Measurements from ENCODE around the gene PLK4. TPM values are rescaled to one million over a fixed set of nuclear protein-coding genes. Genes with fewer than 3 reads are reported as not detected.
"Not testable (repeated sequence)": the region's sequence is repeated elsewhere in the genome, so short reads cannot be mapped to it uniquely, and the experiment has no call there.

Gene PLK4

DNA sequence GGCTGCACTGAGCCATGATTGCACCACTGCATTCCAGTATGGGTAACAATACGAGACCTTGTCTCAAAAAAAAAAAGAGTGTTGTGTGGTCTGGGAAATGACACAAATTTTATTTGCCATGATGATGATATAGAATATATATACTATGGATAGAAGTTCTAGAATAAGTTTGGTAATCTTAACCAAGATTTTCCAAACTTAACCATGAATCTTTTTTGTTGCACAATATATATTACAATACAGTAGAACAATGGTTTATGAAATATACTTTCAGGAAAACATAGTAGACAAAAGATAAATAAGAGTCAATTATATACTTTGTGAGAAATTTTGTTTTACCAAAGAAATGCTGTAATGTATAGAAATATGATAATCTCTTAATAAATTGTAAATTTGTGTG lies 49.5 kb downstream of the PLK4 start:
- H3K14ac ChIP-seq (ENCODE audit: low read length) = no peak overlapping the region
- no peaks in the 10 kb centered on the region for H3K4me1 ChIP-seq (ENCODE audit: control insufficient read depth in 2 of 2, insufficient read depth in 1 of 2, low read depth in 1 of 2, low read length in 2 of 2)
- no peak overlapping the region for H2AK5ac ChIP-seq (ENCODE audit: low read depth, low read length)
- H2AFZ ChIP-seq (ENCODE audit: low read length) = no peak overlapping the region
- no peak overlapping the region for H3K4me3 ChIP-seq (ENCODE audit: low read length in 2 of 2)
- no peak overlapping the region for H4K91ac ChIP-seq (ENCODE audit: low read depth, low read length, poor library complexity)
- H3K23ac ChIP-seq (ENCODE audit: low read depth, low read length, poor library complexity) = no peak overlapping the region
- no peak overlapping the region for H3K9ac ChIP-seq (ENCODE audit: low read depth, low read length, poor library complexity)
- no peaks in the 10 kb centered on the region for H3K27me3 ChIP-seq (ENCODE audit: control insufficient read depth in 3 of 3, insufficient read depth in 3 of 3, low read depth in 1 of 3, low read length in 3 of 3)
- peaks cover 2 to 37% of the 10 kb centered on the region in 2 donors for H3K36me3 ChIP-seq (replicated peaks in 1 of 2; ENCODE audit: control insufficient read depth in 2 of 2, insufficient read depth in 2 of 2, low read length in 2 of 2)
- H2BK120ac ChIP-seq (ENCODE audit: low read depth, low read length) = no peak overlapping the region
- H3K18ac ChIP-seq (ENCODE audit: low read length) = no peak overlapping the region
- H3K79me1 ChIP-seq (ENCODE audit: low read depth, low read length) = no peaks in the 10 kb centered on the region
- no peak overlapping the region for H4K8ac ChIP-seq (ENCODE audit: low read depth, low read length)
- DNase-seq (ENCODE audit: low spot score) = no peak
- H3K27ac ChIP-seq (replicated peaks; ENCODE audit: low read length) = no peak overlapping the region
- H2BK15ac ChIP-seq (ENCODE audit: low read length) = no peak overlapping the region
- no peak overlapping the region for H3K4me2 ChIP-seq (ENCODE audit: insufficient read depth, low read length, poor library complexity, severe bottlenecking)
- H3K9me3 ChIP-seq (replicated peaks in 1 of 2; ENCODE audit: control insufficient read depth in 2 of 2, insufficient read depth in 1 of 2, low read depth in 1 of 2, low read length in 2 of 2) = no peaks in the 10 kb centered on the region
- no peak overlapping the region for H3K4ac ChIP-seq (ENCODE audit: low read length)
- no peak overlapping the region for H2BK12ac ChIP-seq (ENCODE audit: low read length)
- WGBS, 2 donors (ENCODE audit: extremely low coverage in 2 of 2, insufficient read length in 2 of 2, insufficient replicate concordance in 1 of 2) = no CpG with 5 or more reads among the region's 1 CpG
- no peak overlapping the region for H2BK5ac ChIP-seq (ENCODE audit: low read length)

GRCh38 chr4:127931836-127932235 lies 51.1 kb downstream of the PLK4 start:
- not testable (repeated sequence) for H4K91ac ChIP-seq (ENCODE audit: low read depth, low read length, poor library complexity); H3K79me1 ChIP-seq (ENCODE audit: low read depth, low read length); H3K23ac ChIP-seq (ENCODE audit: low read depth, low read length, poor library complexity); H2BK120ac ChIP-seq (ENCODE audit: low read depth, low read length); H3K4me2 ChIP-seq (ENCODE audit: insufficient read depth, low read length, poor library complexity, severe bottlenecking); H3K9ac ChIP-seq (ENCODE audit: low read depth, low read length, poor library complexity); H3K4me1 ChIP-seq (ENCODE audit: control insufficient read depth in 2 of 2, insufficient read depth in 1 of 2, low read depth in 1 of 2, low read length in 2 of 2); H4K8ac ChIP-seq (ENCODE audit: low read depth, low read length); H3K4ac ChIP-seq (ENCODE audit: low read length); H2BK15ac ChIP-seq (ENCODE audit: low read length); H3K27ac ChIP-seq (replicated peaks; ENCODE audit: low read length); H2AFZ ChIP-seq (ENCODE audit: low read length); H2BK5ac ChIP-seq (ENCODE audit: low read length); H2AK5ac ChIP-seq (ENCODE audit: low read depth, low read length); H3K14ac ChIP-seq (ENCODE audit: low read length); DNase-seq (ENCODE audit: low spot score); H3K27me3 ChIP-seq (ENCODE audit: control insufficient read depth in 3 of 3, insufficient read depth in 3 of 3, low read depth in 1 of 3, low read length in 3 of 3); H2BK12ac ChIP-seq (ENCODE audit: low read length); H3K9me3 ChIP-seq (replicated peaks in 1 of 2; ENCODE audit: control insufficient read depth in 2 of 2, insufficient read depth in 1 of 2, low read depth in 1 of 2, low read length in 2 of 2); H3K18ac ChIP-seq (ENCODE audit: low read length); H3K4me3 ChIP-seq (ENCODE audit: low read length in 2 of 2)
- H3K36me3 ChIP-seq (replicated peaks in 1 of 2; ENCODE audit: control insufficient read depth in 2 of 2, insufficient read depth in 2 of 2, low read length in 2 of 2) = peaks cover 2 to 37% of the 10 kb centered on the region in 2 donors
- WGBS, 2 donors (ENCODE audit: extremely low coverage in 2 of 2, insufficient read length in 2 of 2, insufficient replicate concordance in 1 of 2) = no CpG with 5 or more reads among the region's 6 CpGs

DNA sequence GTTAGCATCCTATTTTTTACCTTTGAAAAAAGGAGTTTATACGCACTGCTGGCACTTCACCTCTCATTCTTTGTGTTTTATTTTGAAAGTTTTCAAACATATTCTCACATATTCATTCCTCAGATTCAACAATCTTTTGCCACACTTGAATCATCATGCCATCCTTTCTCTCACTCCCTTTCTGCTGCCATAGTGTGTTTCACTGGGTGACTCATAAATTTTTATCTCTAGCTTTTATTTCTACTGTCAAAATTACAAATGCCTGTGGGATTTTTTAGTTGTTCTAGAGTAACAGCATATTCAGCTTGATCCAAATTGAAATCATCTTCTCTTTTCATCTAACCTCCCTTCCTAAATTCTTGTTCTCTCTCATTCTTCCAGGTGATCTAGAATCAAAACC lies 56.3 kb downstream of the PLK4 start:
- no peak overlapping the region for H2AFZ ChIP-seq (ENCODE audit: low read length)
- H3K27ac ChIP-seq (replicated peaks; ENCODE audit: low read length) = no peak overlapping the region
- H3K4me2 ChIP-seq (ENCODE audit: insufficient read depth, low read length, poor library complexity, severe bottlenecking) = no peak overlapping the region
- H2AK5ac ChIP-seq (ENCODE audit: low read depth, low read length) = no peak overlapping the region
- no peak overlapping the region for H3K9ac ChIP-seq (ENCODE audit: low read depth, low read length, poor library complexity)
- H3K9me3 ChIP-seq (replicated peaks in 1 of 2; ENCODE audit: control insufficient read depth in 2 of 2, insufficient read depth in 1 of 2, low read depth in 1 of 2, low read length in 2 of 2) = no peaks in the 10 kb centered on the region
- H2BK5ac ChIP-seq (ENCODE audit: low read length) = no peak overlapping the region
- peaks cover 2% of the 10 kb centered on the region for H3K79me1 ChIP-seq (ENCODE audit: low read depth, low read length)
- no peak overlapping the region for H2BK15ac ChIP-seq (ENCODE audit: low read length)
- no peak overlapping the region for H3K14ac ChIP-seq (ENCODE audit: low read length)
- WGBS, 2 donors (ENCODE audit: extremely low coverage in 2 of 2, insufficient read length in 2 of 2, insufficient replicate concordance in 1 of 2) = no CpG with 5 or more reads among the region's 1 CpG
- H3K4me3 ChIP-seq (ENCODE audit: low read length in 2 of 2) = no peak overlapping the region
- no peak overlapping the region for H4K8ac ChIP-seq (ENCODE audit: low read depth, low read length)
- H3K27me3 ChIP-seq (ENCODE audit: control insufficient read depth in 3 of 3, insufficient read depth in 3 of 3, low read depth in 1 of 3, low read length in 3 of 3) = no peaks in the 10 kb centered on the region
- no peak overlapping the region for H3K23ac ChIP-seq (ENCODE audit: low read depth, low read length, poor library complexity)
- no peak overlapping the region for H4K91ac ChIP-seq (ENCODE audit: low read depth, low read length, poor library complexity)
- no peak overlapping the region for H2BK12ac ChIP-seq (ENCODE audit: low read length)
- no peak for DNase-seq (ENCODE audit: low spot score)
- no peaks in the 10 kb centered on the region for H3K4me1 ChIP-seq (ENCODE audit: control insufficient read depth in 2 of 2, insufficient read depth in 1 of 2, low read depth in 1 of 2, low read length in 2 of 2)
- H3K4ac ChIP-seq (ENCODE audit: low read length) = no peak overlapping the region
- H3K18ac ChIP-seq (ENCODE audit: low read length) = no peak overlapping the region
- no peak overlapping the region for H2BK120ac ChIP-seq (ENCODE audit: low read depth, low read length)
- H3K36me3 ChIP-seq (replicated peaks in 1 of 2; ENCODE audit: control insufficient read depth in 2 of 2, insufficient read depth in 2 of 2, low read length in 2 of 2) = peaks cover 0 to 26% of the 10 kb centered on the region in 2 donors

Small RNAs within 50 kb of the gene (small RNA-seq; reads per million reads assigned to genes)
- not detected for gene RNU6-583P (ENCODE audit: insufficient read depth)

All from neuronal stem cell (in vitro differentiated cells).